Endodermal cell (in vitro differentiated cells): ENCODE data around the gene OR2B6. TPM values are rescaled to one million over a fixed set of nuclear protein-coding genes. Genes with fewer than 3 reads are reported as not detected.

Experiments used
- DNase-seq: peaks from one replicate; pipeline ENCODE4 v3.0.0-alpha.2; 2017
- H3K27ac ChIP-seq: 2 replicates; pipeline ENCODE4 v1.5.1; 2013; ENCODE audit warnings: mild to moderate bottlenecking, low read depth, low read length, moderate library complexity
- H3K27me3 ChIP-seq: 2 replicates; pipeline ENCODE4 v1.6.1; 2013; ENCODE audit warnings: mild to moderate bottlenecking, low read length, moderate library complexity; ENCODE audit not compliant: insufficient read depth, control insufficient read depth, poor library complexity, severe bottlenecking
- H3K36me3 ChIP-seq: 2 replicates; pipeline ENCODE4 v1.7.0; 2013; ENCODE audit warnings: mild to moderate bottlenecking, low read length, moderate library complexity; ENCODE audit not compliant: control insufficient read depth, insufficient read depth
- H3K4me1 ChIP-seq: one replicate; pipeline ENCODE4 v1.7.0; 2013; ENCODE audit warnings: low read length; ENCODE audit not compliant: control insufficient read depth, insufficient read depth
- H3K4me3 ChIP-seq: 2 replicates; pipeline ENCODE4 v1.5.1; 2013; ENCODE audit warnings: mild to moderate bottlenecking, low read length, moderate library complexity
- H3K9ac ChIP-seq: 2 replicates; pipeline ENCODE4 v1.6.1; 2013; ENCODE audit warnings: mild to moderate bottlenecking, low read length, moderate library complexity; ENCODE audit not compliant: poor library complexity, severe bottlenecking; ENCODE audit errors: extremely low read depth
- H3K9me3 ChIP-seq: 2 replicates; pipeline ENCODE4 v1.6.1; 2013; ENCODE audit warnings: mild to moderate bottlenecking, low read length, moderate library complexity; ENCODE audit not compliant: control insufficient read depth
- H3K27ac Mint-ChIP-seq: 2 replicates; pipeline ENCODE4 v1.8.0; 2020; ENCODE audit warnings: mixed read lengths
- H3K27me3 Mint-ChIP-seq: 2 replicates; pipeline ENCODE4 v1.8.0; 2021; ENCODE audit warnings: mild to moderate bottlenecking, mixed read lengths; ENCODE audit not compliant: insufficient read depth
- H3K36me3 Mint-ChIP-seq: 2 replicates; pipeline ENCODE4 v1.8.0; 2020; ENCODE audit warnings: low read depth, mixed read lengths
- H3K4me1 Mint-ChIP-seq: 2 replicates; pipeline ENCODE4 v1.8.0; 2020; ENCODE audit warnings: mixed read lengths
- H3K4me3 Mint-ChIP-seq: 2 replicates; pipeline ENCODE4 v1.8.0; 2020; ENCODE audit warnings: mild to moderate bottlenecking, moderate library complexity, mixed read lengths
- H3K9me3 Mint-ChIP-seq: 2 replicates; pipeline ENCODE4 v1.8.0; 2020; ENCODE audit warnings: mild to moderate bottlenecking, mixed read lengths
- WGBS, 2 experiments: methylation state at CpG; one replicate each; pipeline versions ENCODE4 v1.1.5 to v1.1.7; 2013; ENCODE audit warnings: missing lambda C conversion rate in 2 of 2, mixed read lengths in 1 of 2; ENCODE audit not compliant: insufficient coverage in 1 of 2, insufficient read length in 1 of 2; 5-methylcytosine and 5-hydroxymethylcytosine counted together
- total RNA-seq, 2 donors: library from RNA; stranded (reverse); fragmentation: NEBNext Ultra II Directional in 1 of 2; extraction: Animal tissue kit (Norgen Biotek cat#: 25700) in 1 of 2; gene quantifications; 2 replicates in 1 of 2; 3 replicates in 1 of 2; pipeline ENCODE4 v1.2.1, GENCODE V29; 2021
- TF ChIP-seq, protein P1 (sequence below): fragments of 200-600 bp; sonication (generic); conservative IDR thresholded peaks from 2 replicates; pipeline ENCODE4 v1.5.0; 2021; ENCODE audit warnings: antibody characterized with exemption, mild to moderate bottlenecking

Gene OR2B6
- total RNA-seq, 2 donors from 2014 or later, result not detected

DNA sequence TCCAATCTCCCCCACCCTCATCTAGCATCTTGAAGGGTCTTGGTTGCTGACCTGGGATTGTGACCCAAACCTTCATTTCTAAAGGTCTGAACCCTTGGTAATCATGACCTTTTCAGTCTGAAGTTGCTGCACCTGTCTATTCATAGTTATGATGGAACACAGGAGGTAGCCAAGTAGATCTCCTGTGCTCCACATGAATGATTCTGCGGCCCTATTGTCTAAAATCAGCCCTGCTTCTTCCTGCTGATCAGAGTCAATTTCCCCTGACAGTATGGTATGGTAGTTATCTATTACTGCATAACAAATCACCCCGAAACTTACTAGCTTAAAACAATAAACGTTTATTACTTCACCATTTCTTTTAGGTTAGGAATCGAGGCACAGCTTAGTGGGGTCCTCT lies 9.0 kb downstream of the OR2B6 start:
- peaks cover 16% of the 10 kb centered on the region for H3K27me3 Mint-ChIP-seq
- WGBS, 2 experiments, result 91 to 96% methylated on average over 3 to 4 of the region's 4 CpGs
- no peak overlapping the region for H3K4me3 Mint-ChIP-seq
- TF ChIP-seq, protein P1, sequence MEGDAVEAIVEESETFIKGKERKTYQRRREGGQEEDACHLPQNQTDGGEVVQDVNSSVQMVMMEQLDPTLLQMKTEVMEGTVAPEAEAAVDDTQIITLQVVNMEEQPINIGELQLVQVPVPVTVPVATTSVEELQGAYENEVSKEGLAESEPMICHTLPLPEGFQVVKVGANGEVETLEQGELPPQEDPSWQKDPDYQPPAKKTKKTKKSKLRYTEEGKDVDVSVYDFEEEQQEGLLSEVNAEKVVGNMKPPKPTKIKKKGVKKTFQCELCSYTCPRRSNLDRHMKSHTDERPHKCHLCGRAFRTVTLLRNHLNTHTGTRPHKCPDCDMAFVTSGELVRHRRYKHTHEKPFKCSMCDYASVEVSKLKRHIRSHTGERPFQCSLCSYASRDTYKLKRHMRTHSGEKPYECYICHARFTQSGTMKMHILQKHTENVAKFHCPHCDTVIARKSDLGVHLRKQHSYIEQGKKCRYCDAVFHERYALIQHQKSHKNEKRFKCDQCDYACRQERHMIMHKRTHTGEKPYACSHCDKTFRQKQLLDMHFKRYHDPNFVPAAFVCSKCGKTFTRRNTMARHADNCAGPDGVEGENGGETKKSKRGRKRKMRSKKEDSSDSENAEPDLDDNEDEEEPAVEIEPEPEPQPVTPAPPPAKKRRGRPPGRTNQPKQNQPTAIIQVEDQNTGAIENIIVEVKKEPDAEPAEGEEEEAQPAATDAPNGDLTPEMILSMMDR, result no peak
- Histone ChIP-seq H3K36me3 (no peaks in the 10 kb centered on the region), H3K27me3 (peaks cover 9% of the 10 kb centered on the region), H3K9me3 (peaks cover 6% of the 10 kb centered on the region), H3K4me1 (no peaks in the 10 kb centered on the region), H3K27ac (no peak overlapping the region), H3K9ac (no peak overlapping the region), H3K4me3 (no peak overlapping the region)
- no peak overlapping the region for H3K27ac Mint-ChIP-seq
- DNase-seq, result no peak
- H3K9me3 Mint-ChIP-seq, result peaks cover 6% of the 10 kb centered on the region
- no peaks in the 10 kb centered on the region for H3K4me1 Mint-ChIP-seq
- no peaks in the 10 kb centered on the region for H3K36me3 Mint-ChIP-seq

DNA sequence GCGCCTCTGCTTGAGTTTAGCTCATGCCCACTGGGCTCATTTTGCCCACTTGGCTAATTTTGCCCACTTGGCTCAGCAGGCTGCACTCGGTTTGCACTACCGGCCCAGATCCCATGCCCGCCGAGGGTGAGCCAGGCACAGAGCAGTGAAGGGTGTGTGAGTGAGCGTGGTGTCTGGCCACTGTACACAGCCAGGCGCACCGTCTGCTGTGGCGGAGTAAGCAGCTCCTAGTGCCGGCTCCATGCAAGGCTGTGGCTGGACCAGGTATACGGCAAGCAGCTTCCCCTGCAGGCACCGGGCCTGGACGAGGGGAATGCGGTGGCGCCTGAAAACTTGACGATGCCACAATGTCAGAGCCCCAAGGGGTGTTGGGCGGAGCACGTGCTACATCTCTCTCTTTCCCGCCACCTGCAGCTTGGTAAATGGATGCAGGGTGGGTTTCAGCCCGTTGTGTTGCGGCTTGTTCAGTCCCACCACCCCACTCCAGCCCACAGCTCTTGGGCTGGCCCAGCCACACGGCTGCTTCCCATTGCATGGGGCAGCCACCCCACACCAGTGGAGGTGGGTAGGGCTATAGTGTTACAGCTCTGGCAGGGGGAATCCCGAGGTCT lies 9.9 kb downstream of the OR2B6 start:
- no peaks in the 10 kb centered on the region for H3K4me1 Mint-ChIP-seq

DNA sequence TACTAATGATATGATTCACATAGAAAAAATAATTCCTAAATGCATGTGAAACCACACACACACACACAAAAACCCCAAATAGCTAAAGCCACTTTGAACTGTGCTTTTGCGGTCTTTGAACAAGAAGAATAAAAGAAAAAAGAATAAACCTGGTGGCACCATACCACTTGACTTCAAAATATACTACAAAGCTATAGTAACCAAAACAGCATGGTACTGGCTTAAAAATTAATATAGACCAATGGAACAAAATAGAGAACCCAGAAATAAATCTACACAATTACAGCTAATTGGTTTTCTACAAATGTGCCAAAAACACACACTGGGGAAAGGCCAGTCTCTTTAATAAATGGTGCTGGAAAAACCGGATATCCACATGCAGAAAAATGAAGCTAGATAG lies 13.4 kb downstream of the OR2B6 start:
- WGBS, 2 experiments, result 86% methylated on average over 2 of the region's 2 CpGs; no CpG with 5 or more reads in 1 of the 2 experiments
- no peak for DNase-seq

More for the DNA sequence above, 9.9 kb downstream of the OR2B6 start:
- no peak for DNase-seq
- peaks cover 6% of the 10 kb centered on the region for H3K9me3 Mint-ChIP-seq
- peaks cover 10% of the 10 kb centered on the region for H3K9me3 ChIP-seq
- no peak overlapping the region for H3K4me3 Mint-ChIP-seq
- no peak overlapping the region for H3K4me3 ChIP-seq
- TF ChIP-seq, protein P1, result no peak
- no peaks in the 10 kb centered on the region for H3K4me1 ChIP-seq
- no peak overlapping the region for H3K9ac ChIP-seq
- no peaks in the 10 kb centered on the region for H3K36me3 ChIP-seq
- peaks cover 16% of the 10 kb centered on the region for H3K27me3 Mint-ChIP-seq
- H3K27ac ChIP-seq, result no peak overlapping the region
- 86 to 93% methylated on average over 6 to 23 of the region's 23 CpGs for WGBS, 2 experiments
- peaks cover 9% of the 10 kb centered on the region for H3K27me3 ChIP-seq
- no peak overlapping the region for H3K27ac Mint-ChIP-seq
- H3K36me3 Mint-ChIP-seq, result no peaks in the 10 kb centered on the region

More for the DNA sequence above, 13.4 kb downstream of the OR2B6 start:
- TF ChIP-seq, protein P1, result no peak
- Mint-ChIP-seq H3K9me3 (peaks cover 6% of the 10 kb centered on the region), H3K4me1 (no peaks in the 10 kb centered on the region), H3K36me3 (no peaks in the 10 kb centered on the region), H3K27me3 (peaks cover 18% of the 10 kb centered on the region), H3K27ac (no peak overlapping the region), H3K4me3 (no peak overlapping the region)
- Histone ChIP-seq H3K36me3 (no peaks in the 10 kb centered on the region), H3K4me3 (no peak overlapping the region), H3K27ac (no peak overlapping the region), H3K9me3 (peaks cover 10% of the 10 kb centered on the region), H3K9ac (no peak overlapping the region), H3K27me3 (peaks cover 9% of the 10 kb centered on the region), H3K4me1 (no peaks in the 10 kb centered on the region)
